Kidney capillary endothelial cell (primary cell): ENCODE results near the gene SF3B5.
"Not testable (repeated sequence)": the region's sequence is repeated elsewhere in the genome, so short reads cannot be mapped to it uniquely, and the experiment has no call there.

ENCODE experiments used
- DNase-seq: peaks from one replicate; pipeline ENCODE4 v3.0.0-alpha.2; 2018; ENCODE audit warnings: low spot score

The SF3B5 gene

GRCh38 chr6:144104898-144105487, 9.6 kb upstream of the SF3B5 start:
- peak; percentile 62 for DNase-seq

GRCh38 chr6:144104488-144104887, 9.1 kb upstream of the SF3B5 start:
- no peak for DNase-seq

GRCh38 chr6:144103026-144103563, 7.7 kb upstream of the SF3B5 start:
- no peak for DNase-seq

GRCh38 chr6:144098993-144099392, 3.6 kb upstream of the SF3B5 start:
- no peak for DNase-seq

- DNase-seq: no peak
Measured at GRCh38 chr6:144094731-144095133, 641 bp downstream of the SF3B5 start.

GRCh38 chr6:144093658-144094057, 1.7 kb downstream of the SF3B5 start:
- DNase-seq: no peak

GRCh38 chr6:144093236-144093635, 2.1 kb downstream of the SF3B5 start:
- DNase-seq: no peak

GRCh38 chr6:144090384-144090783, 5.0 kb downstream of the SF3B5 start:
- DNase-seq: no peak

- no peak for DNase-seq
Measured at GRCh38 chr6:144087789-144088426, 7.5 kb downstream of the SF3B5 start.

GRCh38 chr6:144086959-144087358, 8.4 kb downstream of the SF3B5 start:
- no peak for DNase-seq

GRCh38 chr6:144083172-144083571, 12.2 kb downstream of the SF3B5 start:
- no peak for DNase-seq

- not testable (repeated sequence) for DNase-seq
Measured at GRCh38 chr6:144082412-144082811, 13.0 kb downstream of the SF3B5 start.

GRCh38 chr6:144077871-144078270, 17.5 kb downstream of the SF3B5 start:
- no peak for DNase-seq

GRCh38 chr6:144075875-144076274, 19.5 kb downstream of the SF3B5 start:
- DNase-seq: no peak

- DNase-seq: no peak
Measured at GRCh38 chr6:144075187-144075586, 20.2 kb downstream of the SF3B5 start.

- no peak for DNase-seq
Measured at GRCh38 chr6:144073024-144073423, 22.3 kb downstream of the SF3B5 start.

- no peak for DNase-seq
Measured at GRCh38 chr6:144069506-144069905, 25.9 kb downstream of the SF3B5 start.

- DNase-seq: no peak
Measured at GRCh38 chr6:144068794-144069193, 26.6 kb downstream of the SF3B5 start.

GRCh38 chr6:144066741-144067484, 28.5 kb downstream of the SF3B5 start:
- DNase-seq: no peak

- DNase-seq: no peak
Measured at GRCh38 chr6:144066255-144066654, 29.1 kb downstream of the SF3B5 start.

- DNase-seq: no peak
Measured at GRCh38 chr6:144065213-144065660, 30.1 kb downstream of the SF3B5 start.

- no peak for DNase-seq
Measured at GRCh38 chr6:144064402-144065212, 30.8 kb downstream of the SF3B5 start.
